ENCODE measurements around the gene SERPINH1.

SERPINH1 gene
- total RNA-seq = 12.7 to 24.5 (median 19.2) reads per million in 4 experiments

DNA sequence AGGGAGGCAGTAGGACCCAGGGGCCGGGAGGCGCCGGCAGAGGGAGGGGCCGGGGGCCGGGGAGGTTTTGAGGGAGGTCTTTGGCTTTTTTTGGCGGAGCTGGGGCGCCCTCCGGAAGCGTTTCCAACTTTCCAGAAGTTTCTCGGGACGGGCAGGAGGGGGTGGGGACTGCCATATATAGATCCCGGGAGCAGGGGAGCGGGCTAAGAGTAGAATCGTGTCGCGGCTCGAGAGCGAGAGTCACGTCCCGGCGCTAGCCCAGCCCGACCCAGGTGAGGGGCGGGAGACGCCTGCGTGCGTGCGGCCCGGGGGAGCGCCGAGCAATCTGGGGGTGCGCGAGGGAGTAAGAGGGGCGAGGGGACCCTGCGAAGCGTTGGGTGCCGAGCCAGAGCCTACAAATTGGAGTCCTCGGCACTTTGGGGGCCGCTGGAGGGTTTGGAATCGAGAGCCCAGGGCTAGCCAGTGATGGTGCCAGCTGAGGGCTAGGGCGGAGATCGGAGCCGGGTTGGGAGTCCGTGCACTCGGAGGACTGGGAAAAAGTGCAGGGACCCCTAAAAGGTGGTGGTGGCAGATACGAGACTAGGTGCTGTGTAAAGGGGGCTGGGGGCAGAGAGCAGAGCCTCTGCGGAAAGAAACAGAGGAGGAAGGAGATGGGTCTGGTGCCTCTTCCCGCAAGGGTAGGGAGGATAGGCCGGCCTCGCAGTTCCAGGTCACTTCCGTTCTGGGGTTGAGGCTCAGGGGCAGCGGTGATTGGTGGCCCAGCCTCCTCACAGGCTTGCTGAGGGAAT lies at the start of gene SERPINH1:
TSS of gene SERPINH1 (plus strand) at position 206 of the 788 bp plus-strand sequence. CDS start 4,097 bp downstream, outside the sequence.
- DNase-seq = peak; percentile 31

DNA sequence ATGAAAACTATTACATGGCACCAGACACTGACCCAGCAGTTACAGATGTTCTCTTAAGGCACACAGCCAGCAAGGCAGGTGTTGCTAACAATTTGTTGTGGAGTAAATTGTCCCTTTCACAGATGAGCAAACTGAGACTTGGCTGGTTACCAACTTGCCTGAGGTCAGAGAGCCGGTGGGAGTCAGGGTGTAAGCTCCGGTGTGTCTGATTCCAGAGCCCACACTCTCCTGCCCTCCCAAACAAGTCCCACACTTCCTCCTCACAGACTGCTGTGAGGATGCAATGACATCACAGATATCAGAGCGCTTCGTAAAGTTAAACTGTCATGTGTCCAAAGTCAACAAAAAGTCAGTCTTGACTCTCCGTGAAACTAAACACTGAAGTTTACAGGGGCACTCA lies 48.8 kb upstream of the SERPINH1 start:
- DNase-seq = no peak

DNA sequence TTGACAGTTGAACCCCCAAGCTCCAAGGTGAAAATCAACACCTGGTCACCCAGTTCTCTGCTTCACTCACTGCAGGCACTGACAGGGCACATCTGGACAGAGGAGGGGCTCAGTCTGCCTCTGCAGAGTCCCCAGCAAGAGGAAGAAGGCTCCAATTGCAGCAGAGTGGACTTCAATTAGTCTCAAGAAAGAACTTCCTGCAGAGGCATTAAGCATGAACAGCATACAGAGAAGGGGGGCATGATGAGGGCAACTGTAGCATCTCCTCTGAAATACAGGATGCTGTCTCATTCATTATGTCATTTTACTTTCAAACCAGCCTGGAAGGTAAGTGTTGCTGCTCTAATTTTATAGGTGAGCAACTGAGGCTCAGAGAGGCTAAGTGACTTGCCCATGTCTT lies 47.5 kb upstream of the SERPINH1 start:
- DNase-seq = no peak

DNA sequence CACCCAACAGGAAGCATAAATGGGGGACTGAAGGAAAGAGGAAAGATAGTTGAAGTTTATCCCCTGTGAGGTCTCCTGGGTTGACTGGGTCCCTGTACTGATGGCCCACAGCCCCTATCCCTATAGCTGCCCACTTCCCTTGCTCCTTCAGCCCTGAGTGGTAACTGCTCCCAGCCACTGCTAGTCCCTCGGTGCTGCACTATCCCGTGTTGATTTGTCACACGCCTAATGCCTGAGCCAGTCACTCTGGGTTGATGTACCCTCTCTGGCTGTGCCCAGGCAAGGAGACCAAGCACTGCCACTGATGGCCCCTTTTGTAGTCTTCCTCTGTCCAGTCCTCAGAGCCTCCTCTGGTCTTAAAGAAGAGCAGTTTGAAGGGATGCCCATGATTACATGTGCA lies 45.9 kb upstream of the SERPINH1 start:
- no peak for DNase-seq

DNA sequence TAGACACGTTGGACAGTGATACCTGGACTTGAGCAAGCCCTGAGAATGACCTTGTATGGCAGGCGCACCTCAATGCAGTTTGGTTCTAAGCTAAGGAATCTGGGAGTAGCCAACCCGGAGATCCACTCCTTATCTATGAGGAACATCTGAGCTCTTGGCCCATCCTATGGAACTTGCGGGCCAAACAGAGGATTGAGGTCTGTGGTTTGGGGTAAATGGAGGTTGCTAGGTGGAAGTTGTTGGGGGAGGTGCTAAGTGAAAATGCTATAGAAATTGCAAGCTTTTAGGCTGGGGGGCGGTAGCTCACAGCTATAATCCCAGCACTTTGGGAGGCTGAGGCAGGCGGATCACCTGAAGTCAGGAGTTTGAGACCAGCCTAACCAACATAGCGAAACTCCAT lies 45.2 kb upstream of the SERPINH1 start:
- DNase-seq = no peak

DNA sequence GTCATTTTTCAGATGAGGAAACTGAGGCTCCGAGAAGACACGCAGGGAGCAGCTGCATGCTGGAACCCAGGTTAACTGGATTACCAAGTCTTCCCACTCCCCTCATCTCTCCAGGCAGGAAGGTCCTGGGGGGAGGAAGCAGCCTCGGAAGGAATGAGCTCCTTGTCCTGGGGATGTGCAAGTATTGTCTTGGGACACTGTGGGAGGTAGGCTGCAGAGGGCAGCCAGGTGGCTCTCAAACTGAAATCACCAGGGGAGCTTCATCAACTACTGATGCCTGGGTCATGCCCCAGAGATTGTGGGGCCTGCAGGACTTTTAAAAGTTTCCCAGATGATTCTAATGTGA lies 43.9 kb upstream of the SERPINH1 start:
- DNase-seq = no peak

DNA sequence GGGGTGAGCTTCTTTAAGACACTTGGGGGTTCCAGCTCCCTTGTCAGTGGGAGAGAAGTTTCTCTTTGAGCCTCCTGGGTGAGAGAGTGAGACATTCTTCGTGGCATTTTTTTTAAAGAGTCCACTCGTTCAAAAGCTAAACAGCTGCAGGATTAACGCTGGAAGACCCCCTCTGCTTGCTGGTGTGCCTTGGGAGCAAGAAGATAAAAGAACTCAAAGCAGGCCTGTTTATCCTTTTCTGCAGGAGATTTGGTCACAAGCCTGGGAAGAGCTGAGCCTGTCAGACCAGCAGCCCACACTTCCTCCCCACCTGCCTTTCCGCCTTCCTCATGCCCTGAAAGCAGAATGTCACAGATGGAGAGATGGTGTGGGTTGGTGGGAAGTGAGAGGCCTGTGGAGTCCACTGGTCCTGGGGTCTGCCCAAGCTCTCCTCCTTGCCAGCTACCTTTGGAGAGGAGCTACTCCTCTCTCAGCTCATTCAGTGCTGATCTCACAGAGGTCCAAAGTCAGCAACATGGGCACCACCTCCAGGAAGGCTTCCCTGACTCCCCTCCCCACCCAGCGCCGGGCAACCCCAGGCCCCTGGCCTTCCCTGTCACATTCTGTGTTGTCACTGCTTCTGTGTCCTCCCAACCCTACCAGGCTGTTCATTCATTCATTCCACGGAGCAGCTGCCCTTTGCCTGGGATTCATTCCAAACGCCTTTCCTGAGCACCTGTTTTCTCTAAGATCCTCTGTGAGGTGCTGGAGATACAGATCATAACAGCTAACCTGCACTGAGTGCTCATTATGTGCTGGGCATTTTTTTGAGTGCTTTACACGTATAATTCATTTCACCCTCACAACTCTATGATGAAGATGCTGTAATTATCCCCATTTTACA lies 43.0 kb upstream of the SERPINH1 start:
- no peak for DNase-seq

DNA sequence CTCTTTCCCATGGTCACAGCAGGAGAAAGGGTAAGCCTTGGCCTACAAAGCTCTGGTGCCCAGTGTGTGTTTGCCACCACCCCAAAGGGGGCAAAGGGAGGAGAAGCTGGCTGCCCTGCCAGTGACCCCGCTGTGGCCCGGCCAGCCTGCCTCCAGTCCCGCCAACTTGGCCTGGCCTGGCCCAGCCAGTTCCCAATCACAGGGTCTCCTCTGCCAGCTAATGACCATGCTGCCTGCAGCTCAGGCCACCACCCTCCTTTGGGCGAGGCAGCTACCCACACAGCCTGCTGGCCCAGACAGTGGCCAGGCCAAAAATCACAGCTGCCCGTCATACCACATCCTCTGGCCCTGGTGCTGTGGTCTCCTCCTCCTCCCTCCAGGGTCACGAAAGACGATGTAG lies 41.4 kb upstream of the SERPINH1 start:
- no peak for DNase-seq

DNA sequence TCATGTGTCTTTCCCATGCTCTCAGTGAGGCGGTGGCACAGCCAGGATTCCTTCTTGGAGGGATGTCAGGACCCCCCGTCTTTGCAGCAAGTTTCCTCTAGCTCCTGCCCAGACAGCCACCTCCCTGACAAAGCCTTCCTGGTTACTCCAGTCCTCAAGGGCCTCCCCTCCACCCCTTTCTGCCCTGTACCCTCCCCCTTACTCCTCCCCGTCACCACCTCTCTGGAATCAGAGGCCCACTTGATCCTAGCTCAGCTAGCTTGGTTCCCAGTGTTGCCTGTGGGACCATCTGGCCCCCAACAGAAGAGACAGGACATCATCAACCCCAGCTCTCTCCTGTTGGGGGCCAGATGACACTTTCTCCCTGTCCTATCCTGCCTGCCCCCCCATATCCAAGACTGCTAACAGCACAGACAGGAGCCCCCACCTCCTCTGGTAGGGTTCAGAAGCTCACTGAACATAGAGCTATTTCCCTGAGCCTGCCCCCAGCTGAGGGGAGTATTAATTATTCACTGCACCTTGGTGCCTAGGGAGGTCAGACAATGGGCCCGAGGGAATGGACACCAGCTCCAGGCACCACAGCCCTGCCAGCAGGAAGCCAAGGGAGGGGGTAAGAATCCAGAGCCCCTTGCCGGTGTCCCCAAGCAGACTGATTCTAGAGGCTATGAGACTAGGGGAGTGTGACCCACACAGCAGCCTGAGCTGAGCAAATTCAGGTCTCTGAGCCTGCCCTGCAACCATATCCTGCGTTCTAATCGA lies 39.6 kb upstream of the SERPINH1 start:
- DNase-seq = no peak

DNA sequence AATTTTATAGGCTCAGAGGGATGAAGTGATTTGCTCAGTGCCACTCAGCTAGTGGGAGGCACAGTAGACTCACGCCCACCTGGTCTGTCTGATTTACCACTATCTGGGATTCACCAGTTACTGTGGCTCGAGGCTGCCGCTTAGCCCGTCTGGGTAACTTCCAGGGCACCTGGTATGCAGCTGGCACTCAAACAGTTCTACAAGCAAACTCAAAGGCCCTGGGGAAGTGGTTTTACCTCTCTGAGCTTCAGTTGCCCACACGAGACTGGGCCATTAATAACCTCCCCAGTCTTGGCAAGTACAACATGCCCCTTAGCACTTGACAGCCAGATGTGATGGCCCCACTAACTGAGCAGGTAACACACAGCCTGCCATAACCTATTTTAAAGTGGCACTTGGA lies 38.9 kb upstream of the SERPINH1 start:
- DNase-seq = no peak

DNA sequence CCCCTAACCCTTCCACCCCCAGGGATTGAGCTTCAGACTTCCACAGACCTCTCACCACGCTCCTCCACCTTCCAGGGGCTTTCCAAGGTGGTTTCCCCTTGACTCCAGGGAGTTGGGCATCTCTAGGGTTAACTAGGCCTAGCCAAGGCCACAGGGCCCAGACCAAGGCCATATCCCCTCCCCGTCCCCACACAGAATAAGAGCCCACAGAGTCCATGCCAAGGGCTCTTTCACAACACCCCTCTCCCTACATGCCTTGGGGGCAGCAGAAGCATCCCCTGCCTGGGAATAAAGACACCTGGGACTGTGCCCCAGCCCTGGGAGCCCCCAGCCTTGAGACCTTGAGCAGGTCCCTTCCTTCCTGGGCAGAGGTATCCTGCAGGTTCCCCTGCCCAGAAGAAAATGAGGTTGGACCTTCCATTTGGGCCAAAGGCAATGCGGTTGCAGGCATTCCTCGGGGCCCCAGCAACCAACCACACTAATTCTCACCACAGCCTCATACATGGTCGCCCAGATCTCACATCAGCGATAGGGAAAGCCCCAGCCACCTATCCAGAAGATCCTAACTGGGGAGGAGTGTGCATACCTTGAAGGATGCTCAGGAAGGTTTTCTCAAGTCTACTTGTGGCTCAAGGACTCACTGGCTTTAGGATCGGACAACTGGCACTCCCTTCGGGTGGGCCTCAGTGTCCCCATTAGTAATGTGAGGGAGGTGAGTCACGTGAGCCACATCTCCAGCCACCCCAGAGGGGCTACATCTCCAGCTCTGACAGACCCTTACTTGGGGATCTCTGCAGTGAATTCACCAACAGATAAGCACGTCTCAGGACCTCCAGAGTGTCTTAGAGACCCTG lies 38.0 kb upstream of the SERPINH1 start:
- DNase-seq = no peak

DNA sequence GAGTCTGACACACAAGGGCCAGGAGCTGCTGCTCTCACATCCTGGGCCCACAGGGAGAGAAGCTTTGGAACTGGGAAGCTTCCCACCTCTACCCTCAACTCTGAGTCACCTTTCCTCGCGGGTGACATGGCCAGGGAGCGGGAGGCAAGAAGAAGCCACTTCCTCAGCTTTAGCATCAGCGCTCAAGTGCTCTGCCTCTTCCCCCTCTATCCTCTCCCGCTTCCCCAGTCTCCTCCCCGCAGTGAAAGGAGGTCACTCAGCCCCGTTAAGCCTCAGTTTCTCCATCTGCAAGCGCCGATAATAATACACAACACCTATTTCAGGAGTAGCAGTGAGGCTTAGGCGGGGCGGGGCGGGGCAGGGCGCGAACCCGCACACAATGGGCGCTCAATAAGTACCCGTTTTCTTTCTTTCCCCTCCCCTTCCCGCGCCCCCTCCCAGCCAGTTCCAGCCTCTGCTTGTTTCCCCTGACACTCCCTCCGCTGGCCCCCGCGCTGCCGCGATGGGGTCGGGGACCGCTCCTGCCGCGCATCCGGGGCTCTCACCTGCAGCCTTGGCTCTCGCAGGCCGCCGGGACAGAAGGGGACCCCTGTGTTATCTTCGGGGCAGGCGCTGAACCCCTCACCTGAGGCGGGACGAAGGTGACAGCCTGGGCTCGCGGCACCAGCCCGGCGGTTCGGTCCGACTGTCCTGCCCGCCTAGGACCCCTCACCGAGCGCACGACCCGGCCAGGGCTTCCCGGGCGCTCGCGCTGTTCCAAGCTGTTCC lies 37.2 kb upstream of the SERPINH1 start:
- peak; percentile 20 for DNase-seq

DNA sequence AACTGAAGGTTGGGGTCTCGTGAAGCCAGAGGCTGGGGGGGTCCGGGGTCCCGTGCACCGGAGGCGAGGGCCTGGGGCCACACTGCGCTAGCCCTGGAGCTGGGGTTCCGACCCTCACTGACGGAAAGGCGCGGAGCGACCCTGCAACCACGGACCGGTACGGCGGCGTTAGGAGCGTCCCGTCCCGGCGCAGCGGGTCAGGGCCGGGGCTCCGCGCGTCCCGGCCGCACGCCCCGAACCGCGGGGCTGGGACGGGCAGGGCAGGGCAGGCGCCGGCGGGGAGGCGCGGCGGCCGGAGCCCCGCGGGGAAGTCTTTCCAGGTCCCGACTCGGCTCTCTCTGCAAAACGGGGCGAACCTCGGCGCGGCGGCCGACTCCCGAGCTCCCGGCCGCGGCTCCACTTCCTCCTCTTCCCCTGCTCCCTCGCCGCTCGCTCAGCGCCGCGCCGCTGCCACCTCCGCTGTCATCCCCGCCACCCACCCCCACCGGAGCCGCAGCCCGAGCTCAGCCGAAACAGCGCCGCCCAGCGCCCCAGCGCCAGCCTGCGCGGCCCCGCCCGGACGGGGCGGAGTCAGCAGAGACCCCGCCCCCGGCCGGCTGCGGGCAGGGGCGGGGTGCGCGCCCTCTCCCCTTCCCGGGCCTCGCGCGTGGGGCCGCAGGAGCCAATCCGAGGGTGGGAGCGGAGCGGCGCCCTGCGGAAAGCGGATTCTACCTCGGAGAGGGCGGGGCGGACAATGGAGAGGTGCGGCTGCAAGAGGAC lies 36.4 kb upstream of the SERPINH1 start, which contains the start of gene GDPD5:
TSS of gene GDPD5 (minus strand) at position 509 of the 759 bp plus-strand sequence. CDS start 48,206 bp downstream, outside the sequence.
- peak; percentile 80 for DNase-seq

DNA sequence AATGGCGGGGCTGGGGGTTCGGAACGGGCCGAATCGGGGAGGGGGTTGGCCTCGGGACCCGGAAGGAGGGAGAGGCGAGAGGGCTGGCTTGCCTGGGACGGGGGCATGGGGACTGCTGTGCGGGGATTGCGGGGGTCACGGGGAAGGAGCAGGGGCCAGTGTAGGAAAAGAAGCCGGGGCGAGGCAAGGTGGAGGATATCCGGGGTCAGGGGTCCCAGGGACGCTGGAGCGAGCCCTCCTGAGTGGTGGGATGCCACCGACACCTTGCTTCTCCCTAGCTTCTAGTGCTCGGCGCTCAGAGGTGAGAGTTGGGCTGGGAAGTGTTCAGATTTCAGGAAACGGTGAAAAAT lies 35.9 kb upstream of the SERPINH1 start:
- no peak for DNase-seq

DNA sequence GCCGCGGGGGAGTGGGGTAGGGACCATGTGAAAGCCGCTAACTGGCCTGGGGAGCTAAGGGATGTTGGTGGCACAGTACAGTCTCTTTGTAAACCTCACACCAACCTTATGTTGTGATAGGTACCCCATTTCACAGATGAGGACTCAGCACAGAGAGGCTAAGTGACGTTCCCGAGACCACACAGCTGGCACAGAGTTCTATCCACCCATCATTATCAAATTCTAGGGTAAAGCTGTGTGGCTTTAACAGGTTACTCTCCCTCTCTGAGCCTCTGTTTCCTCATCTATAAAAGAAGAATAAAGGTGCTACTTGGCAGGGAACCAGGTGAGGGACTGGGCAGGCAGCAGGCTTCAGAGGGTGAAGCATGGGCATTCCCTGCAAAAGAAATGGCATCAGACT lies 34.9 kb upstream of the SERPINH1 start:
- no peak for DNase-seq

DNA sequence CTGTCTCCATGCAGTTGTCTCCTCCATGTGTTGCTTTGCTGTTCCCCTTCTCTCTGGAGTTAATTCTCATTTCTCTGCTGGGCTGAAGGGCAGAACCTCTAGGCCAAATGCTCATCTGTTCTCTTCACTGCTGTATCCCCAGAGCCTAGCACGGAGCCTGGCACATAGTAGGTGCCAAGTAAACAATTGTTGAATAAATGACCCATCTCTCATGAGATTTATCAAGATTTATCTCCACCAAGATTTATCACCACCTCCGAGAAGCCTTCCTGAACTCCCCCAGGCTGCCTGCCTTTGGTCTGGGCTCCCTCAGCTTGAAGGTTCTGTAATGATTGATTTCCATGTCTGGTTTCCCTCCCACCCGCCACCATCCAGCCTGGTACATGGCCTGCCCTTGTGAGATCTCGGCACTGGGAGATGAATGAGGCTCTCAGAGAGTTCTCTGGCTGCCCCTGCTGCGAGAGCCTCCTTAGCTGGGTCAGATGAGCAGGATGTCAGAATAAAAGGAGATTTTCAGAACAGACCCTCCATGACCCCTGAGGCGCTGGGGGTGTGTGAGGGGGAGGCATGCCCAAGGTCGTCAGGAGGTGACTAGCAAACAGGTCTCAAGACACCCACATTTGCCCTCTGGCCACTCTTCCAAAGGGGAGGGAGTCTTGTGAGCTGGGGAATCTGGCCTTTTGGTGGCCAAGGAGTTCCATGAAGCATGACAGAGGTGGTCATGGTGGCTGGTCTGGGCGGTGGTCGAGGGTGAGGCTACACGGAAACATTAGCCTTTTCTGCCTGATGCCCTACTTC lies 33.9 kb upstream of the SERPINH1 start:
- DNase-seq = no peak

DNA sequence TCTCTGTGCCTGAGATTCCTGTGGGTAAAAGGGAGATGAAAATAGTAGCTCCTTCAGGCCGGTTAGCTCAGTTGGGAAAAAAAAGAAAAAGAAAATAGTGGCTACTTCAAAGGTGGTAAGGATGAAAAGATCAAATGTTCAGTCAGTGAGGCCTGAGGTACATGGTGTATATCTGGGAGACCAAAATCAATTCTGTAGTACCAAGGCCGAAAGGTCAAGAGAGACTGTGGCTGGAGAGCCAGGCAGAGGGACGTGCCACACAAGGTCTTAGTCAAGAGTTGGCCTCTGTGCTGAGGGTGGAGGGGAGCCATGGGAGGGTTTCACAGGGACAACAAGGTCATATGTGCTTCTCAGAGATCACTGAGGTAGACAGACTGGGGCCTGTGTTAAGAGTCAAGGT lies 31.5 kb upstream of the SERPINH1 start:
- no peak for DNase-seq

DNA sequence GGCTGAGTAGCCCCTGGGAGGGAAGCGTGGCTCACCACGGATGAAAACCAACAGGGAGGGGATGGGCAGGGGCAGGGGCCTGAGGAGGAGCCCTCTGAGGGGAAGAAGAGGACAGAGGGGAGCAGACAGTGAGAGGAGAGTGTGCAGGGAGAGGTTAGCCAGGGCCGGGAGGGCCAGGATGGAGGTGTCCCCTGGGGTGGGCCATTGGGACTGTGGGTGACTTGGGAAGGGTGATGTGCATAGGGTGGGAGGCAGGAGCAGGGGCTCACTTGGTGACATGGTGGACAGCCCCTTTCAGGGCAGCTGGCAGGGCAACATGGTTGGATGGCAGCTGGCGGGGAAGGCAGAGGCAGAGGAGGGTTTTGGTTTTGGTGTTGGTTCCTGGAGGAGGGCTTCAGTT lies 30.7 kb upstream of the SERPINH1 start:
- no peak for DNase-seq

DNA sequence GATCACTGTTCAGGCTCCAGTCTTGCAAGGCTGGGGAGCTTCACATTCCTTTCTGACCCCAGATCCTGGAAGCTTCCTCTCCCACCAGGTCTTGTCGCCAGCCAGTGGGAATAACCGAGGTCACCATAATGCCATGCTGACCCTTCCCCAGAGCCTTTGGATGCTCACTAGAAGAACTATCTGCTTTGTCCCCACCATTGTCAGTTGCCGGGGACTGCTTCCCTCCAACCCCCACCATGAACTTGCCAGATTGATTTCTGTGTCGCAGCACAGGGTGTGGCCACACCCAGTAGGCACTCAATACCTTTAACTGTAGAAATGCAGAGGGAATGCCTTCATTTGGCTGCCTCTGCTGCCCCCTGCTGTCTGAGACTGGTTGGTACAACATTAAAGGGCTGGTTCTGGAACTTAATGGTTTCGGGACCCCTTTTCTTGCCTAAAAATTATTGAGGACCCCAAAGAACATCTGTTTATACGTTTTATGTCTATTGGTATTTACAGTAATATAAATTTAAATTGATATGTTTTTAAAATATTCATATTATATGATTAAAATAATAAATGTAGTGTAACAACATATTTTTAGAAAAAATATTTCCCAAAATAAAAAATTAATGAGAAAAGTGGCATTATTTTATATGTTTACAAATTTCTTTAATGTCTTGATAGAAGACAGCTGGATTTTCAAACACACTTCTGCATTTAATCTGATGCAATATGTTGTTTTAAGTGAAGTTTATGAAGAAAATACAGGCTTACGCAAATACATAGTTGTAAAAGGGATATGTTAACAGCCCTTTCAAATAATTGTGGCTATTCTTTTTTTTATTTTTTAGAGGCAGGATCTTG lies 29.6 kb upstream of the SERPINH1 start:
- DNase-seq = peak; percentile 82
